IPS DF 4.7 (cell line): ENCODE measurements around the gene APBB2.
A peak's percentile ranks its signal among the peaks of the same experiment; 100 is the strongest.

Source experiments
- DNase-seq: peaks from one replicate; pipeline ENCODE4 v3.0.0-alpha.2; 2013; ENCODE audit warnings: low spot score; ENCODE audit errors: extremely low read depth

Gene APBB2

DNA sequence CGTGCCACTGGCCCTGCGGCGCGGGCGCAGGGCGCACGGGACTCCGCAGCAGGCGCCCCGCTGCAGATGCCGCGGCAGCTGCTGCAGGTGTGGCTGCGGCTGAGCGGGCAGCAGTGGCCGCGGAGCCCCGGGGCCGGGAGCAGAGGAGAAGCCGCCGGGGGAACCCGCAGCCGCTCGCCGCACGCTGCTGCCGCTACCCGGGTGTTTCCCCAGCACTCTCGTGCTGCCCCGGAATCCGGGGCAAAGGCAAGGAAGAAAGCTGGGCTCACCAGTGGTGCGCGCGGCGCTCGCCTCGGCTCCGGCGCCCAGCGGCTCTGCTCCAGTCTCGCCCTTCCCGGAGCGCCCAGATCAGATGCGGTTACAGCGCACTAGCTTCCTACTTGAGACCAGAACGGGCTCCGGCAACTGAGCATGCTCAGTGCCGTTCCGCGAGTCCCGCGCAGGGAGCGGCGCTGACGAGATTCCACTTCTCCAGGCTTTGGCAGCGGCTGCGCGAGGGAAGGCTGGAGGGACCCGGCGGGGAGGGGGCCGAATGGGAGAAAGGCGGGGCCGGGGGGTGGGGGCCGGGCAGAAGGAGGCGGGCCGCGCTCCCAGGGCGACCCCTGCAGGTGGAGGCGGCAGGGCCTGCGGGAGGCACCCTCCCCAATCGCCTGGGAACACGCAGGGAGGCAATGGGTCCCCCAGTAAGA lies at the start of gene APBB2:
Gene APBB2, minus strand, starts transcription at position 407 of the 689 bp plus-strand sequence. CDS start 181,288 bp downstream, outside the sequence.
- peak; percentile 75 for DNase-seq

DNA sequence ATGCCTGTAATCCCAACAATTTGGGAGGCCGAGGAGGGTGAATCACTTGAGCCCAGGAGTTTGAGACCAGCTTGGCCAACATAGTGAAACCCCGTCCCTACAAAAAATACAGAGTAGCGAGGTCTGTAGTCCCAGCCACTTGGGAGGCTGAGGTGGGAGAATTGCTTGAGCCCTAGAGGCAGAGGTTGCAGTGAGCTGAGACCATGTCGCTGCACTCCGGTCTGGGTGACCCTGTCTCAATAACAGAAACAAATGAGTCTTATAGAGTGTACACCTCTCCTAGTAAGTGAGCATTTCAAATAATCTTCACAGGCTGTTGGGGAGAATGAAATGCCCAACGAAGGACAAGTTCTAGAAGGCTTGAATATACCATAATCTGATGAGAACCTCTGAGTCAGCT lies 47.9 kb upstream of the APBB2 start:
- no peak for DNase-seq

DNA sequence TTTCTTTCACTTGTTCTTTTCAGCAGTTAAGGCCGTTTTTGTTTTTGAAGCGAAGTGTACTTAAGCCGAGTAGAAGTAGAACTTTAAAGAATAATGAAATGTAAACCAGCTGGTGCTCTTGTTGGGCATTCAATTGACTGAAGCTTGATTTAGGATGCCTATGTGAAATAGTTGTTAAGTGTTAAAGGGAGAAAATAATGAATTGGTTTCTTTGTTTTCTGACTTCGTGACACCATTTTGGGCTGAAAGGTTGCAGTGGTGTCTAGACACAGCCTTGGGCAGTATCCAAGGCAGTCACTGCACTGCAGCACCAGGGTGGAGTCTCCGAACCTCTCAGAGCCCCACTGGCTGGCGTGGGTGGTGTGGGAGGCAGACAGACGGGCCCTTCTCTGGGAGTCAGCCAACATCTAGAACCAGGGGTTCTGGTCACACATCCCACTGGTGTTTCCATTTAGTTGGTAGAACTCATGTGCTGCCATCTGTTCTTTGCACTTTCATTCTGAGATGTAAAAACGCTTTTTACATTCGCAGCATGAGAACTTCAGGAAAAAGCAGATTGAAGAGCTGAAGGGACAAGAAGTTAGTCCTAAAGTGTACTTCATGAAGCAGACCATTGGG lies 45.9 kb upstream of the APBB2 start:
- no peak for DNase-seq

DNA sequence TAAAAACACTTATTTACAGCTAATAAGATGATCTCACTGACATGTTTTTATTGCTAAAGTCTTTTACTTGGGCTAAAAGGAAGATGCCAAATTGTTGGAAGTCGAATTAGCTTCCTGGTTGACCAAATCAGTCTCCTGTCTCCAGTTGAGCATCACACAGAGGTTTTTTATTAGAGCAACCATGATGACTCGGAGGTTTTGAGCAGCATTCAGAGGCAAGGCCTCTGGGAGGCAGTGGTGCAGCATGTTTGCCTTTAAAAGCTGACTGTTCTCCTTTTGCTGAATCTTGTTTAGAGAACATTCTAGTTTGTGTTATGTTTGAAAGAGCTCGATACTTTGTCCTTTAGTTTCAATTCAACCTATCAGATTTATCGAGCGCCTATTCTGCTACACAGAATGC lies 44.4 kb upstream of the APBB2 start:
- no peak for DNase-seq

DNA sequence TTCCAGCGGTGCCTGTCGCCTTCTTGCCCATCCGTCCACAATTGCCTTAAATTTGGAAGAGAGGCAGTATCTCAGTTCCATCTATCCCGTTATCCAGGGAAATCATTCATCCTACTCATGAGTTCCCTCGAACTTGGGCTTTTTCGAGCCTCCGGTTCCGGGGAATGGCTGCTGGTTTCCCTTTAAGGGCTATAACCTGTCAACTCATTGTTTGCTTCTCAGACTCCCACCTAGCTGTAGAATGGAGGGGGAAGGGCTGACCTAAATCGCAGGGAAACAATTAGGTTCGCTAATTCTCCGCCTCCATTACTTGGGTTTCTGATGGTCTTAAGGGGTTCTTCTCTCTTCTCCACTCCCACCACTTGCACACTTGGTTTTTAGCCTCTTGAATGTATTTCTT lies 43.6 kb upstream of the APBB2 start:
- DNase-seq = no peak

DNA sequence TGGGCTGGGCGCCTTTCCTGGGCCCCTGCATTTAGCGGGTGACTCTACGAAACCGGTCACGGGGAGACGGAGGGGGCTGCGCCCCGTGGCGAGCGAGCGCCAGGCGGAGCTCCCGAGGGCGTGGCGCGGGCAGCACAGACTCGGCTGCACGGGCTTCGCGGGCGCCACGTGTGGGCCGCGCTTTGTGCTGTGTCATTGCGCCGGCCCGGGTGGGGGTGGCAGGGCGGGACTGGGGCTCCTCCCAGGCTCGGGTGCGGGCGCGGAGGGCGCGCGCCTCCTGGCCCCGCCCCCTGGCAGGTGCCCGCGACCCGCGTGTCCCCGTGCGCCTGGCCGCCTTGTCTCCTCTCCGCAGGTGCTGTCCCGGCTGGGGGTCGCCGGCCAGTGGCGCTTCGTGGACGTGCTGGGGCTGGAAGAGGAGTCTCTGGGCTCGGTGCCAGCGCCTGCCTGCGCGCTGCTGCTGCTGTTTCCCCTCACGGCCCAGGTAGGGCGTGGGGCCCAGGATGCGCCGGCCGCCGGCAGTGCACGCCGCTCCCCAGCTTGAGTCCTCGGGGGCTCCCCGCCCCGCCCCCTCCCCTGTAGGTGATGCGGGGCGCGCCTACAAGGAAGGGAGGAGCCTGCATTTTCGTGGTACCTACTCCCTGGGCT lies 43.0 kb upstream of the APBB2 start:
- no peak for DNase-seq

DNA sequence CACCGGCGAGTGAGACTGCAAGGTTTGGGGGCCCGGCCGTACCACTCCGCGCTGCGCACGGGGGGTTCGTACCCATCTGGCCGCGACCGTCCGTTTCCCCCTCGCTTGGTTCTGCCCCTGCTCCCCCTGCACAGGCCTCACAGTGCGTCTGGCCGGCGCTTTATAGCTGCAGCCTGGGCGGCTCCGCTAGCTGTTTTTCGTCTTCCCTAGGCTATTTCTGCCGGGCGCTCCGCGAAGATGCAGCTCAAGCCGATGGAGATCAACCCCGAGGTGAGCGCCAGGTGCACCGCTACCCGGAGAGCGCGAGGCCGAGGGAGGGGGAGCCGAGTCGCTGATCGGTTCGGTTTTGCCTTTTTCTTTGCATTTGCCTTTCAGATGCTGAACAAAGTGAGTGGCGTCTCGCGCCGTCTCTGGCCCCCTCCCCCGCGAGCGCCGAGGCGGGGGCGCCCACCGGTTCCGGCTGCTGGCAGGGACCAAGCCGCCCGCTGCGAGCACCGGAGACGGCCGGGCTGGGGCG lies 42.5 kb upstream of the APBB2 start, which contains the start of gene UCHL1:
Gene UCHL1, plus strand, starts transcription at position 189 of the 517 bp plus-strand sequence. Its CDS starts 49 bp downstream, at position 238.
- DNase-seq = peak; percentile 82

DNA sequence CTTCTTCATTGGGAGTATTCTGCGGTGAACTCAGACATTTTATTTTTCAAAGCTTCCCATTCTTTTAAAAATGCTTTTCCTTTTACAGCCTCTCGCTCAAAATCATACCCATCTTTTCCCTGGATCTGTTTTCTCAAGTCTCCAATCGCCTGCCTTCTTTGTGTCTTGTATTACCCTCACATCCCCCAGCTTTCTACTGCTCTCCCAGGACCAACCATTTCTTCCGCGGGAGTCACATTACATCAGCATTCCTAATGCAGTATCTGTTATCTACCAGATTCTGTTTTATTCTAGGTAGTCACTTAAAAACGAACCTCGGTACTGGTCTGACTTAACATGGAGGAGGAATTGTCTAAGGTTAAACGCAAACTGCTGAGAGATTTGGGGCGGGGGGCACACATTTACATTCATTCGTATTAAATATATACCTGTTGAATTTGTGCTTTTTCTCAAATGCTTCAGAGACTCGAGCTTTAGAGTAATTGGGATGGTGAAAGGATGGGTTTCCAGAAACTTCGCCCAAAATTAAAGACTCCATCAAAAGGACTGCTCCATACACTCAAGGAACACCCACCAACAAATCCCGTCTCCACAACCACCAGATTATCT lies 41.9 kb upstream of the APBB2 start:
- DNase-seq = no peak

DNA sequence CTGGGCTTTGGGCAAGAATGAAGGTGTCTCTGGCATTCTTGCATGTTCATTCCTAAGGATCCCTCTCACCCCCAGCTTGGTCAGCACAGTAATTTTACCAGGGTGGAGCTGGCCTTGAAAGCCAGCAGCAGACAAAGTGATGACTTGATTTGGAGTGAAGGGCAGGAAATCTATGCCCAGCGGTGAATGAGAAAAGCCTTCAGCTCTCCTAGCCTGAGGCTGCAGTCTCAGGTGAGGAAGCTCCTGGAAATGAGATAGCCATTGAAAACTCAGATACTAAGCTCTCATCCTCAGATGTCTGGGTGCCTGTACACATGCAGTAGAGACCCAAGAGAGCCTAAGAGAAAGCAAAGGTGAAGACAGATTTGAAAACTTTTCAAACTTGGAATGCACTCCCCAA lies 31.6 kb upstream of the APBB2 start:
- DNase-seq = no peak

DNA sequence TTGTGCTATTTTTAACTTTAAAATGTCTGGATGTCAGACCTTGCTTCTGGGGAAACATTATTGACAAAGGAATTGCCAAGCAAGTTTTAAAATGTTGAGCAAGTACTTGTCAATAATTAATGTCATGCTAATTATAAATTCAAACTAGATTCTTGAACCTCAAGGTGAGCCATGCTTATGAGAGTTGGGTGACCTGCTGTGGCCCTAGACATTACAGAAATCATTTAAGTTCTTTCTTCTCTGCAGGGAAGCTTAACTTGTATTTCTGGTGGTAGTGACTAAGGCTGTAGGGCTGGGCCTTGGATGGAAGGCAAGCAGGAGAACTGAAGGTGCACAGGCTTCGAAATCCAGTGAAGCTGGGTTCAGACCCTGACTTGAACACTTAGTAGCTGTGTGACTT lies 27.6 kb upstream of the APBB2 start:
- no peak for DNase-seq

DNA sequence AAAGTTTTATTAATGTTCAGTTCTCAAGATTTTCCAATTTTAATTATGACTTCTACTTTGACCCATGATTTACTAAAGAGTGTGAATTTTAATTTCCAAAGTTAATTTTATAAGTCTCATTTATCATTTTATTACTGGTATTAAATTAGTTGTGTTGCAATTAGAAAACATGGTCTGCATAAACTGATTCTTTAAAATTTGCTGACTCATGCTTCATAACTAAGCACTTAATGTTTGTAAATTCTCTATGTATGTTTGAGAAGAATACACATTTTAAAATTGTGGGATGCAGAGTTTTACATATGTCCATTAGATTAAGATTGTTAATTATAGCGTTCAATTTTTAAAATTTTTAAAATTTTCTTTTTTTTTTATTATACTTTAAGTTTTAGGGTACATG lies 22.2 kb upstream of the APBB2 start:
- DNase-seq = no peak

DNA sequence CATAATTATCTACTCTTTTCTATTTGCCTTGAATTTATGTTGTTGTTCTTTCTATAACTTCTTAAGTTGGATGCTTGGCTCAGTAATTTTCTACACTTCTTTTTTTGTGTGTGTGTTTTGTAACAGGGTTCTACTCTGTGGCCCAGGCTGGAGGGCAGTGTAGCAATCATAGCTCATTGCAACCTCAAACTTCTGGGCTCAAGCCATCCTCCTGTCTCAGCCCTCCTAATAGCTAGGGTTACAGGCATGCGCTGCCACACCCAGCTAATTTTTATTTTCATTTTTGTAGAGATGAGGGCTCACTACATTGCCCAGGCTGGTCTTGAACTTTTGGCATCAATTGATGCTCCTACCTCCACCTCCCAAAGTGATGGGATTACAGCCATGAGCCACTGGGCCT lies 21.7 kb upstream of the APBB2 start:
- no peak for DNase-seq

DNA sequence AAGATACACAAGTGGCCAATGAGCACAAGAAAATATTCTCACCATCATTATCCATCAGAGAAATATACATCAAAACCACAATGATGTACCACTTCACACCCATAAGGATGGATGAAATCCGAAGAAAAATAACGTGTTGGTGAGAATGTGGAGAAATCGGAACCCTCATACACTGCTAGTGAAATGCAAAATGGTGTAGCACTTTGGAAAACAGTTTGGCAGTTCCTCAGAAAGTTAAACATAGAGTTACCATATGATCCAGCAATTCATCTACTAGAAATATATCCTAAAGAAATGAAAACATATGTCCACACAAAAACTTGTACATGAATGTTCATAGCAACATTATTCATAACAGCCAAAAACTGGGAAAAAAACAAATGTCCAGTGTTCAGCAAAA lies 18.5 kb upstream of the APBB2 start:
- DNase-seq = no peak

DNA sequence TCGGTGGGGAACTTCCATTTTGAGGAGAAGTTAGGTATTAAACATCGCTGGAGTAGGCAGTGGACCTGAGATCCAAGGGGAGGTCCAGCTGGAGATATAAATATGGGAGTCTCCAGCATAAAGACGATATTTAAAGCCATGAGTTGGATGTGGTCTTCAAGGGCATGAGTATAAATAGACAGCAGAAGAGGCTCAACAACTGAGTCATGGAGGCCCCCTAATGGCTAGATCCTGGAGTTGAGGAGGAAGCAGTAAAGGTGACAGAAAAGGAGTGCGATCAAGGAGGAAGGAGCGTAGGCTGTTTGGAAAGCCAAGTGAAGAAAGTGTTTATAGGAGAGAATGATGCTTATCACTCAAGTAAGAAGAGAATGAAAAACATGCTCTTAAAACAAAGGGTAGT lies 18.1 kb upstream of the APBB2 start:
- DNase-seq = no peak

DNA sequence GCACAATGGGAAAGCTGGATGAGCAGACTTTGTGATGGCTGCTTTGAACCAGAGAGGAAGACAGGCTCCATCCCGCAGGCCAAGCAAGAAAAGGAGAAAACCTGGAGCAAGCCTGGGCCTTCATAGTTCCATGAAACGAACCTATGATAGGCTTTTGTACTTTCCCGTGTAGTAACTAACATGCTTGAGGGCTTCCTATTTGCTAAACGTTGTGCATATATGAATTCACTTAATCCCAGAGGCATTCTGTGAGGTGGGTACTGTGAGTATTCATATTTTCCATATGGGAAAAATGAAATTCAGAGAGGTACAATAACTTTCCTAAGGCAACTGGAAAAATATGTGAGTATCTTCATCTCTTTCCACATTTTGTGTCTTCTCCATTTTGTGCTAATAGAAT lies 13.6 kb upstream of the APBB2 start:
- no peak for DNase-seq

DNA sequence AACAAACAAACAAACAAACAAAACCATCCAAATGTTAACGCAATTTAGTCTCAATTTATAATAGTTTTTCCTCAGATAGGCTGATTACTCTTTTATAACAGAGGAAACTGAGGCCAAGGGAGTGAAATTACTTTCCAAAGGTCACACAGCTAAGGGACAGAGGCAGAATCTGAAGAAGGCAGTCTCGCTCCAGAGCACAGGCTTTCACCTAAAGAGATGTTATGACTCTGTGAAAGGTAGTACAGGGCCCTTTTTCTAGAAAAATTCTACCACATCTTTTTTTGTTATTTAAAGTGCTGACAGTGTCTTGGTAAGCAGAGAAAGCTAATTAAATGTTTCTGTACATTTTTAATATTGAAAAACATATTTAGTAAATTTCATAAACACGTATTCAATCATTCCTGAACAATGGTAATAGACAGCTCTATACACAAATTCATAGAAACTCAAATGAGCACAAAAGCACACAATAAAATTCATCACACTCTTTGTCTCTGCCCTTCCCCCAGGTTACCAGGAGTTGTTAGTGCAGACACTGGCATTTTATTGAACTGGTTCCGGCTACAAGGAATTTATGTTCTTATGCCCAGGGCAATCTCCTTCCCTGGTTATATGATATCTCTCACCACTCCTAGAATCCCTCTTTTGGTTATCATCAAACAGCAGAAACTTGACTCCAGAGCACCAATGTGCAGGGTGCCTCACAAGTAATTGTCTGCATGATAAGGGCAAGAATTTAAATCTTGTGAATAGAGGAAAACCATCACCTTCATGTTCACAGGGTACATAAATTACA lies 7.7 kb upstream of the APBB2 start:
- DNase-seq = no peak

DNA sequence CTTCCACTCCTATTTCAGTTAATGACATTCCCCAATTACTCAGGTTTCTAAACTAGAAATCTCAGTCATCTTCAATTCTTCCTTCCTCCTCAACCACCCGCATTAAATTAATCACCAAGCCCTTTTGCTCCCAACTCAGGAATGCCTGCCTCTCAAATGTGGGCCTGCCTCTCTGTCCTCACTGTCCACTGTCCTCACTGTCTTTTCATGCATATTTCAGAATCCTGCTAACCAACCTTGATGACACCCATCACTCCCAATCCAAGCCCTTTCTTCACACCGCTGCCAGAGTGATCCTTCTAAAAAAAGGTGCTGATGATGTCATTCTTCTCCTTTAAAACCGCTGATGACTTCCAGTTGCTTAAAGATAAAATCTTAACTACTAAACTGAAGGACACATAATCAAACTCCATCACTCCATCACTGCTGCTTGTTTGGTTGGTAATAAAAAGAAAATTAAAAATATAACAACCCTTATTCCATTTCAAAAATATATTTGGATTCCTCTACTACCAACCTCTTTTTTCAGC lies 5.1 kb upstream of the APBB2 start:
- DNase-seq = no peak

DNA sequence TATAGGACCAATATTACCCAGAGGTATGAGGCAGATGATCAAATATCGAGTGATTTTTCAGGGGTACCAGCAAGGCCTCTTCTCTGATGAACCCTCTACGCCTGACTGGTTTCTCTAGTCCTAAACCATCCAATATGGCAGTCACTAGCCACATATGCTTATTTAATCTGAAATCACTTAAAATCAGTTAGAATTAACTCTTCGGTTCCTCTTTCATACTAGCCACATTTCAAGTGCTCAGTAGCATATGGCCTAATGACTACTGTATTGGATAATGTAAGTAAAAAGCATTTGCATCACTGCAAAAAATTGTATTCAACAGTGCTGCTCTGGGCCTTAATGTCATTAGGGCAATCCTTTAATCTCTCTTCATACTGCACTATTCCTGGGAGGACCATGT lies 4.4 kb upstream of the APBB2 start:
- no peak for DNase-seq

DNA sequence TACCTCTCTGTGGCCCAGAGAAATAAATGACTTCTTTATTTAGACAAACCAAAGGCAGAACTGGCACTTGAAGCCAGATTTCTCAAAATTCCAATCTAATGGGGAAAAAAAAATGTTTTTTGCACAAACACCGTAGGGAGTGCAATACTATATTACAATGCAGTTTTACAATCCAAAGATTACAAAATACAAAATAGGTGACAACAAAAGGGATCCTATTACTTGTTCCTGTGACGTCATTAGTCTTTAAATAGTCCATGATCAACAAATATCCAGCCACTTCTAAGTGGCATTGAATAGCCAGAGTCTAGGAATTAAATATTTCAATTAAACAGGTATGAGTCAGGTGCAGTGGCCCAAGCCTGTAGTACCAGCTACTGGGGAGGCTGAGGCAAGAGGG lies 3.0 kb upstream of the APBB2 start:
- DNase-seq = no peak

DNA sequence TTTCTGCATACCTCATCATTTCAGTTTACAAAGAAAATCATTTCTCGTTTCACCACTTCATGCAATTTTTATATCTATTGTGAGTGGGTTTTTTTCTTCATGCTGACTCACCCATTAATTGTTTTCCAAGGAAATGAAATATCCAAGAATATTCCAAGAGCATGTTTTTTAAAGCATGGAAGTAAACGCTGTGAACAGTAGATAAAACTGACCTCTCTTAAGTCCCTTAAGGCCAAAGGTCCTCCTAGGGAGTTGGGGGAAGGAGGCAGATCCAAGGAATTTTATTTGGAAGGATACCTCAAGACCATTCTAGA lies 2.6 kb upstream of the APBB2 start:
- DNase-seq = no peak

DNA sequence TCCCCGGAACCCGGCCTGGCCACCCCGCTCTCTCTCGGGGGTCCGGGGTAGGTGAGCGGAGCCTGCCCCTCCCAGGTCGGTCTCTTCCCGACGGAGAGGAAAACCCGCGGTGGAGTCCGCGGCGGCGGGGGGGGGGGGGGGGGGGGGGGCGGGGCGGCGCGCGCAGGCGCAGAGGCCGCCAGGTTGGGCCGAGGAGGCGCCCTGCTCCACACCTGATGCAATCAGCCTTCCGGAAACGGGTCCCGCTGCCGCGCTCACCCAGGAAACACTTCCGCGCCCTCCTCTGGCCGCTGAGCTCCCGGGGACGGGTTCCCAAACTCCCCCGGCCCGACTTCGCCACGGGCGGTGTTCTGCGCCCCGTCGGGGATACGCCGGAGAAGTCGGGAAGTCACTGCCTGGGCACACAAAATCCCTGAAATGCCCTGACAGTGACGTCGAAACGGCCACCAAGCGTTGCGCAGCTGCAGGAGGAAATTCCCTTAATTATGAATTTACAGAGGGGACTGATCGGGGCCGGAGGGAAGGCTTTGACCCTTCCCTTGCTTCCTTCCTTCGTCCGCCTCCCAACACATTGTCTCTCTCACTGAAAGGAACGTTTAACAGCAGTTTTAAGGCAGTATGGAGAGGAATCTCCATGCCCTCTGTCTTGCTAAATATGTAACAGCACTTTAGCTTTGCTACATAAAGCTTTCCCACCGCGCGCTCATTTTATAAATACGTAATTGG lies 2.1 kb upstream of the APBB2 start:
- DNase-seq = no peak
